Measurements from ENCODE around the gene GRB2. TPM values are rescaled to one million over a fixed set of nuclear protein-coding genes. Genes with fewer than 3 reads are reported as not detected.
"Not testable (repeated sequence)": the region's sequence is repeated elsewhere in the genome, so short reads cannot be mapped to it uniquely, and the experiment has no call there.

The GRB2 gene
- 100 to 1,000 TPM in 2 of 4 donors, 10 to 100 TPM in 2; 64.8 to 120 (median 98.3) TPM for total RNA-seq

DNA sequence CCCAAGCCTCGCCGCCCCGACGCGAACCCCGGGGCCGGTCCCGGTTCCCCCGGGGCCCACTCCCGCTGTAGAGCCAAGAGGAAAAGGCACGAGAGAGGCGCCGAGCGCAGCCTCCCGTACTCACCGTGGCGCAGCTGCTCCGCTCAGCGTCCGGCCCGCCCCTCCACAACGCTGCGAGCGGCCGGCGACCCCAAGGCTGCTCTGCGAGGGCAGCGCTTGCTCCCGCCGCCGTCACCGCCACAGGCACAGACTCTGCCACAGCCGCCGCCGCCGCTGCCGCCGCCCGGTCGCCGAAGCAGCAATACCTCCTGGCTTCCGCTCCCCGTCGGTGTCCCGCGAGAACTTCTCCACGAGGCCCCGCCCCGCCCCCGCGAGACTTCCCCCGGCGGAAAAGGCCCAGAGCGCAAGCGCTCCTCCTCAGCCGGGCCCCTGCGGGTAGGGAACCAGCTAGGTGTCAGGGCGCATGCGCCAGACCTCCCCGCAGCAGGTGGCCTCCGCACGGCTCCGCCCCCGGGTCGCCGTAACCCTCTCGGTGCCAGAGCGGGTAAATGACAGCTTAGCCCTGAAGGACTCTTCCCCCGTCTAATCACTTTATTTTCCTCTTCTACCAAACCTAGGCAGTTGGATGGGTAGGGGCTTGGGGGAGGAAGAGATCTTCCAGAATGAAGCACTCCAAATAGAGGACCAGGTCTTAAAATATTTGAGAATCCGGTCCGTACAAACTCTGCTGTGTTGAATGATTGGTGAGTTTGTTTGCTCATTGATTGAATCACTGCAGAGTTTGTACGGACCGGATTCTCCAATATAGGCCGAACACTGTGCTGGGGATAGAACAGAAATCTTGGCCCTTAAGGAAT is at the start of gene GRB2:
GRB2 (minus strand) TSS at position 314 of the 857 bp plus-strand sequence. CDS start 12,050 bp downstream, outside the sequence.
- Histone ChIP-seq H3K9me3 (no peaks in the 10 kb centered on the region), H3K27ac (peak within 1 kb of the TSS; percentile 92 to 98 (median 95)), H3K36me3 (no peaks in the 10 kb centered on the region), H3K27me3 (no peaks in the 10 kb centered on the region), H3K4me3 (peak within 1 kb of the TSS; percentile 70 to 99 (median 90)), H3K4me1 (peaks cover 0 to 35% (median 7%) of the 10 kb centered on the region in 4 donors)
- TF ChIP-seq POLR2A (IDR thresholded peaks at IDR 0.05): peak; percentile 82 to 93
- TF ChIP-seq, protein P1, sequence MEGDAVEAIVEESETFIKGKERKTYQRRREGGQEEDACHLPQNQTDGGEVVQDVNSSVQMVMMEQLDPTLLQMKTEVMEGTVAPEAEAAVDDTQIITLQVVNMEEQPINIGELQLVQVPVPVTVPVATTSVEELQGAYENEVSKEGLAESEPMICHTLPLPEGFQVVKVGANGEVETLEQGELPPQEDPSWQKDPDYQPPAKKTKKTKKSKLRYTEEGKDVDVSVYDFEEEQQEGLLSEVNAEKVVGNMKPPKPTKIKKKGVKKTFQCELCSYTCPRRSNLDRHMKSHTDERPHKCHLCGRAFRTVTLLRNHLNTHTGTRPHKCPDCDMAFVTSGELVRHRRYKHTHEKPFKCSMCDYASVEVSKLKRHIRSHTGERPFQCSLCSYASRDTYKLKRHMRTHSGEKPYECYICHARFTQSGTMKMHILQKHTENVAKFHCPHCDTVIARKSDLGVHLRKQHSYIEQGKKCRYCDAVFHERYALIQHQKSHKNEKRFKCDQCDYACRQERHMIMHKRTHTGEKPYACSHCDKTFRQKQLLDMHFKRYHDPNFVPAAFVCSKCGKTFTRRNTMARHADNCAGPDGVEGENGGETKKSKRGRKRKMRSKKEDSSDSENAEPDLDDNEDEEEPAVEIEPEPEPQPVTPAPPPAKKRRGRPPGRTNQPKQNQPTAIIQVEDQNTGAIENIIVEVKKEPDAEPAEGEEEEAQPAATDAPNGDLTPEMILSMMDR (IDR thresholded peaks at IDR 0.05): peak in 2 of 6 experiments; percentile 0 to 2
- peak; percentile 97 to 100 (median 99) for DNase-seq

DNA sequence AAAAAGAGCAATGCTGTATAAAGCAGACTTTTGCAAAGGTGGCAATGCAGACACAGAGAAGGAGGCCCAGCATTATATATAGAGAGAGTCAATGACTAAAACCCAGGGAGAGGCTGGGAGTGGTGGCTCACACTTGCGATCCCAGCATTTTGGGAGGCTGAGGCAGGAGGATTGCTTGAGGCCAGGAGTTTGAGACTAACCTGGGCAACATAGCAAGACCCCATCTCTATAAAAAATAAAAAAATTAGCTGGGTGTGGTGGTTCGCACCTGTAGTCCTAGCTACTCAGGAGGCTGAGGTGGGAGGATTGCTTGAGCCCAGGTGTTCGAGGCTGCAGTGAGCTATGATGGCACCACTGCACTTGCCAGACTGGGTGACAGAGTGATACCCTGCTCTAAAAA is 49.2 kb upstream of the GRB2 start:
- not testable (repeated sequence) for DNase-seq, H3K9me3 ChIP-seq, H3K27me3 ChIP-seq, H3K36me3 ChIP-seq, H3K4me3 ChIP-seq
- H3K27ac ChIP-seq: peak overlapping the region in 1 of 4 donors; percentile 80
- H3K4me1 ChIP-seq: peaks cover 0 to 48% (median 7%) of the 10 kb centered on the region in 4 donors

DNA sequence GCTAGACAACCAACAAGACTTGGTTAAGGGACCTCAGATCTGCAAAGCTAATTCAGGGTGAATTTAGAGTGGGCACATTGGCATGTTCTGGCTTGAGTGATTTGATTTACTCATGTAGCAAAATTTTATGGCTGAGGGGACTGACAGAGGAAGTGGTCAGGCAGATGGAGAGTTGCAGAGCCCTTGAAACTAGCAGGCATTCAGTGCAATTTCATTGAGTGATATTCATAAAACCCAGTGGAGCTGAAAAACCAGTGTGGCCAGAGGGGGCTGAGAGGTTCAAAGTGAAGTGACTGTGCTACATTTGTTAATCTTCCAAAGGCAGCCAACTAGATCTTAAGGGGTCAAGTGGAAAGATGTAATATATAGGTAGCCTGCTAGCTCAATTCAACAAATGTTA is 48.7 kb upstream of the GRB2 start:
- Histone ChIP-seq H3K9me3 (no peaks in the 10 kb centered on the region), H3K27ac (peak overlapping the region in 2 of 4 donors; percentile 80 to 81), H3K27me3 (no peaks in the 10 kb centered on the region), H3K4me1 (peaks cover 0 to 44% (median 5%) of the 10 kb centered on the region in 4 donors), H3K36me3 (no peaks in the 10 kb centered on the region), H3K4me3 (no peak overlapping the region)
- no peak for DNase-seq
- TF ChIP-seq POLR2A (IDR thresholded peaks at IDR 0.05): no peak
- TF ChIP-seq, protein P1 (IDR thresholded peaks at IDR 0.05): no peak

DNA sequence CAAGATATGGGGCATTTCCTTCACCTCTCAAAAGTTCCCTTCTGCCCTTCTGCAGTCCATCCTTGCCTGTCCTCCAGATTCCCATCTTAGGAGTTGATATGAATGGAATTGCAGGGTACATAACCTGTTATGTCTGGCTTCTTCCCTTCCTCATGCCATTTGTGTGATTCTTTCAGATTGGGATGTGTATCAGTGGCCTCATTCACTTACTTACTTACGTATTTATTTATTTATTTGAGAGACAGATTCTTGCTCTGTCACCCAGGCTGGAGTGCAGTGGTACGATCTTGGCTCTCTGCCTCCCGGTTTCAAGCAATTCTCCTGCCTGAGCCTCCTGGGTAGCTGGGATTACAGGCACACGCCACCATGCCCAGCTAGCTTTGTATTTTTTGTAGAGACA is 44.8 kb upstream of the GRB2 start:
- TF ChIP-seq, protein P1 (IDR thresholded peaks at IDR 0.05): no peak
- no peak for TF ChIP-seq POLR2A (IDR thresholded peaks at IDR 0.05)
- no peak overlapping the region for H3K4me3 ChIP-seq
- peaks cover 0 to 15% (median 0%) of the 10 kb centered on the region in 4 donors for H3K4me1 ChIP-seq
- H3K9me3 ChIP-seq: no peaks in the 10 kb centered on the region
- H3K27ac ChIP-seq: no peak overlapping the region
- H3K36me3 ChIP-seq: no peaks in the 10 kb centered on the region
- no peaks in the 10 kb centered on the region for H3K27me3 ChIP-seq
- DNase-seq: no peak

DNA sequence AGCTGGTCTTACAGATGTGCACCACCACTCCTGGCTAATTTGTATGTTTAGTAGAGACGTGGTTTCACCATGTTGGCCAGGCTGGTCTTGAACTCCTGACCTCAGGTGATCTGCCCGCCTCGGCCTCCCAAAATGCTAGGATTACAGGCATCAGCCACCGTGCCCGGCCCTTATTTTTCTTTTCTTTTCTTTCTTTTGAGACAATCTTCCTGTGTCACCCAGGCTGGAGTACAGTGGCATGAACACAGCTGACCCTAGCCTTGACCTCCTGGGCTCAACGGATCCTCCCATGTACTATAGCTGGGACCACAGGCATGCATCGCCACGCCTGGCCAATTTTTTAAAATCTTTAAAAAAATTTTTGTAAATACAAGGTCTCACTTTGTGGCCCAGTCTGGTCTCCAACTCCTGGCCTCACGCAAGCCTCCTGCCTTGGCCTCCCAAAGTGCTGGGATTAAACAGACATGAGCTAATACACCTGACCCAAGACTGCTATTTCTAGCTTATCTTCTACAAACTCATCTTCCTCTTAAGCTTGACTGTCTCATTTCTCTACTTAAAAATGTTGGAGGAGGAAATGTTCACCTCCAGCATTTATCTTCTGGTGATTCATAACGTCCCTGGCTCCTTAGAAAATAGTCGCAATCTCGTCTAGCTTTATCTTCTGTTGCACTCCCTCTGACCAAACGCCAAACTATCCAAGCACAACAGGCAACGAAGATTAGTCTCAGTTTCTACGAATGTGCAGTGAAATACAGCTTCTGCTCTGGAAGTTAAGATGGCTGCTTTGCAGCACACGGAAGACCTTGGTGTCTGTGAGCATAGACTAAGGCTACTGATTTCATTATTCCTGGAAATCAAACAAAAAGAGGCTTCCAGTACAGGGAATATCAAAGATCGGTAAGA is 42.7 kb upstream of the GRB2 start:
- Histone ChIP-seq H3K9me3 (no peaks in the 10 kb centered on the region), H3K27me3 (no peaks in the 10 kb centered on the region), H3K4me1 (no peaks in the 10 kb centered on the region), H3K36me3 (no peaks in the 10 kb centered on the region), H3K4me3 (no peak overlapping the region), H3K27ac (no peak overlapping the region)
- no peak for DNase-seq
- no peak for TF ChIP-seq POLR2A (IDR thresholded peaks at IDR 0.05)
- TF ChIP-seq, protein P1 (IDR thresholded peaks at IDR 0.05): no peak

DNA sequence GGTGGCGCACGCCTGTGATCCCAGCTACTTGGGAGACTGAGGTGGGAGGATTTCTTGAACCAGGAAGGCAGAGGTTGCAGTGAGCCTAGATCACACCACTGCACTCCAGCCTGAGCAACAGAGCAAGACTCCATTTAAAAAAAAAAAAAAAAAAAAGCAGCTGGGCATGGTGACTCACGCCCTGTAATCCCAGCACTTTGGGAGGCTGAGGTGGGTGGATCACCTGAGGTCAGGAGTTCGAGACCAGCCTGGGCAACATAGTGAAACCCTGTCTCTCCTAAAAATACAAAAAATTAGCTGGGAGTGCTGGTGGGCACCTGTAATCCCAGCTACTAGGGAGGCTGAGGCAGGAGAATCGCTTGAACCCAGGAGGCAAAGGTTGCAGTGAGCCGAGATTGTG is 40.4 kb upstream of the GRB2 start:
- not testable (repeated sequence) for H3K9me3 ChIP-seq, DNase-seq, H3K27ac ChIP-seq

More for the DNA sequence above, 40.4 kb upstream of the GRB2 start:
- not testable (repeated sequence) for H3K4me3 ChIP-seq, H3K27me3 ChIP-seq, H3K4me1 ChIP-seq, H3K36me3 ChIP-seq

Measured in Peyer's patch (tissue), 4 donors.